WERI-Rb-1 (cell line): ENCODE results near the gene SDK2.
"Not testable (repeated sequence)": the region's sequence is repeated elsewhere in the genome, so short reads cannot be mapped to it uniquely, and the experiment has no call there.

Source experiments
- DNase-seq: peaks from one replicate; pipeline ENCODE4 v3.0.0-alpha.2; 2020
- H3K27ac ChIP-seq: fragments of 250-450 bp; sonication (Bioruptor Pico); 2 replicates; pipeline ENCODE4 v1.5.1; 2020; ENCODE audit warnings: mild to moderate bottlenecking, moderate library complexity
- H3K27me3 ChIP-seq: fragments of 250-450 bp; sonication (Bioruptor Pico); 2 replicates; pipeline ENCODE4 v1.5.1; 2021; ENCODE audit warnings: mild to moderate bottlenecking, low read depth, moderate library complexity; ENCODE audit not compliant: insufficient read depth, severe bottlenecking
- H3K36me3 ChIP-seq: fragments of 250-450 bp; sonication (Bioruptor Pico); 2 replicates; pipeline ENCODE4 v1.5.1; 2020; ENCODE audit warnings: mild to moderate bottlenecking, moderate library complexity
- H3K4me3 ChIP-seq: 2 replicates; pipeline ENCODE4 v1.5.1; 2011; ENCODE audit warnings: low read depth, mild to moderate bottlenecking, control low read depth, low read length
- H3K9me3 ChIP-seq: fragments of 250-450 bp; sonication (Bioruptor Pico); 2 replicates; pipeline ENCODE4 v1.5.1; 2021; ENCODE audit warnings: mild to moderate bottlenecking, moderate library complexity; ENCODE audit not compliant: severe bottlenecking
- TF ChIP-seq, protein P1 (sequence below): IDR thresholded peaks from 2 replicates; pipeline ENCODE4 v1.5.1; 2011; ENCODE audit warnings: low read depth, mild to moderate bottlenecking, control low read depth, inconsistent platforms, low read length

Gene SDK2

DNA sequence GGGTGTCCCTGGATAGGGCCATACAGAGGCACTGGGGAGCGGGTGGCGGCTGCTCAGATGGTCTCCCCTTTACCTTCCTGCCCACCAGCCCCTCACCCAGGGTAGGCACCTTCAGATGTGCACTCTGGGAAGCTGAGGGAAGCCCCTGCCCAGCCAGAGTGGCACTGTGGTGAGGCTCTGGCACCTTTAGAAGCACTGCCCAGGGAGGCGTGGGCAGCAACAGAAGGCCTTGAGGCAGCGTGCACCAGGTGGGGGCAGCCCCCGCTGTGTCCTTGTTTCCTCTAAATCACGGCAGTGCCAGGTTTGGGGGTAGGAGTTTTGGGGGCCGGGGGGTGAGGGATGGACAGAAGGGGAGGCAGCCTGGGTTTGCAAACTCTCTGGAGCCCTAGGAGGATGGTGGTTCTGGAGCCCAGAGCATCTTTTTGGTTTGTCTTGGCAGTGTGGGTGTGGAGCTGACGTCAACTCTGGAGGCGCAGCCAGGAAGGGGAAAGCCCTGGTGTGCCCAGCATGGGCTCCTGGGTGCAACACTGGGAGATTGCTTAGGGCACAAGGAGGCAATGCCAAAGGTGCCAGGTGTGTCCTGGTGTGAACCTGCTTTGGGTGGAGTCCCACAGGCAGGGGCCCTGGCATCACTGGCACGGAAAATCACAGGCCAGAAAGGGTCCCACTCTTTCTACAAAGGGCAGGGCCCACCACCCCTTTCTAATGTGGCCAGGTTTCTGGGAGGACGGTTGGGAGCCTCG lies 309.3 kb downstream of the SDK2 start:
- H3K4me3 ChIP-seq: no peak overlapping the region
- no peaks in the 10 kb centered on the region for H3K27me3 ChIP-seq
- H3K9me3 ChIP-seq: no peaks in the 10 kb centered on the region
- H3K27ac ChIP-seq: no peak overlapping the region
- H3K36me3 ChIP-seq: peaks cover 3% of the 10 kb centered on the region; the same call in 1 of the 2 replicates
- TF ChIP-seq, protein P1, sequence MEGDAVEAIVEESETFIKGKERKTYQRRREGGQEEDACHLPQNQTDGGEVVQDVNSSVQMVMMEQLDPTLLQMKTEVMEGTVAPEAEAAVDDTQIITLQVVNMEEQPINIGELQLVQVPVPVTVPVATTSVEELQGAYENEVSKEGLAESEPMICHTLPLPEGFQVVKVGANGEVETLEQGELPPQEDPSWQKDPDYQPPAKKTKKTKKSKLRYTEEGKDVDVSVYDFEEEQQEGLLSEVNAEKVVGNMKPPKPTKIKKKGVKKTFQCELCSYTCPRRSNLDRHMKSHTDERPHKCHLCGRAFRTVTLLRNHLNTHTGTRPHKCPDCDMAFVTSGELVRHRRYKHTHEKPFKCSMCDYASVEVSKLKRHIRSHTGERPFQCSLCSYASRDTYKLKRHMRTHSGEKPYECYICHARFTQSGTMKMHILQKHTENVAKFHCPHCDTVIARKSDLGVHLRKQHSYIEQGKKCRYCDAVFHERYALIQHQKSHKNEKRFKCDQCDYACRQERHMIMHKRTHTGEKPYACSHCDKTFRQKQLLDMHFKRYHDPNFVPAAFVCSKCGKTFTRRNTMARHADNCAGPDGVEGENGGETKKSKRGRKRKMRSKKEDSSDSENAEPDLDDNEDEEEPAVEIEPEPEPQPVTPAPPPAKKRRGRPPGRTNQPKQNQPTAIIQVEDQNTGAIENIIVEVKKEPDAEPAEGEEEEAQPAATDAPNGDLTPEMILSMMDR: no peak
- DNase-seq: peak; percentile 7

DNA sequence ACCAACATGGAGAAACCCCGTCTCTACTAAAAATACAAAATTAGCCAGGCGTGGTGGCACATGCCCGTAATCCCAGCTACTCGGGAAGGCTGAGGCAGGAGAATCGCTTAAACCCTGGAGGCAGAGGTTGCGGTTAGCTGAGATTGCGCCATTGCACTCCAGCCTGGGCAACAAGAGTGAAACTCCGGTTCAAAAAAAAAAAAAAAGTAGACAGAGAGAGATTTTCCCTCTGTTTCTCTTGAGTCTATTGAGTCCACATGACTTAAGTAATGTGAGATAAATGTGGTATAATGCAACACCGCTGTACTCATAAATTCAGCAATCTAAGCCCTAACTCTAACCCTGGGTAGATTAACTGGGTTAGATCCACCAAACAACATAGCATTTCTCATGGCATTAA lies 310.8 kb downstream of the SDK2 start:
- not testable (repeated sequence) for H3K27me3 ChIP-seq, DNase-seq, H3K27ac ChIP-seq, H3K36me3 ChIP-seq, H3K4me3 ChIP-seq, H3K9me3 ChIP-seq

DNA sequence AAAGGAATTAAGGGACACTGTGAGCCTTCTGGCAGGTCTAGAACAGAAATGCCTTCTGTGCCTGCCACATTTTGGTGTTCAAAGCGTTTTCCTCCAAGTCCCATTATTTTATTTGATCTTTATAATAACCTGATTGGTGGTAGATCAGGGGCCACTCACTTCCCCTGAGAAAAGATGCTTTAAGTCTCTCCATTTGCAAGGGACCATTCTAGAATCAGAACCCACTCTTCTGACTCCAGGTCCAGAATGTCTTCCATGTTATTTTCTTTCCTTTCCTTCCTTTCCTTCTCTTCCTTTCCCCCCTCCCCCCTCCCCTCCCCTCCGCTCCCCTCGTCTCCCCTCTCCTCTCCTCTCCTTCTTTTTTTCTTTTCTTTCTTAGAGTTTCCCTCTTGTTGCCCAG lies 313.2 kb downstream of the SDK2 start:
- no peaks in the 10 kb centered on the region for H3K36me3 ChIP-seq
- TF ChIP-seq, protein P1: no peak
- H3K27me3 ChIP-seq: no peaks in the 10 kb centered on the region
- no peak for DNase-seq
- H3K9me3 ChIP-seq: no peaks in the 10 kb centered on the region
- H3K4me3 ChIP-seq: no peak overlapping the region
- no peak overlapping the region for H3K27ac ChIP-seq

DNA sequence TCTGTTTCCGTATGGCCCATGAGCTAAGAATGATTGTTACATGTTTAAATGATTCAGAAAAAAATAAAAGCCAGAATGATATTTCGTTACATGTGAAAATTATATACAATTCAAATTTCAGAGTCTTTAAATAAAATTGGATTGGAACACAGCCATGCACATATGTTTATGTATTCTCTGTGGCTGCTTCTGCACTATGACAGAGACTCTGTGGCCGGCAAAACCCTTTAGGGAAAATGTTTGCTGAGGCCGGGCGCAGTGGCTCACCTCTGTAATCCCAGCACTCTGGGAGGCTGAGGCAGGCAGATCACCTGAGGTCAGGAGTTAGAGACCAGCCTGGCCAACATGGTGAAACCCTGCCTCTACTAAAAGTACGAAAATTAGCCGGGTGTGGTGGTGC lies 316.6 kb downstream of the SDK2 start:
- Histone ChIP-seq H3K4me3 (no peak overlapping the region), H3K27ac (no peak overlapping the region), H3K9me3 (no peaks in the 10 kb centered on the region), H3K27me3 (no peaks in the 10 kb centered on the region), H3K36me3 (no peaks in the 10 kb centered on the region)
- DNase-seq: no peak
- TF ChIP-seq, protein P1: no peak

DNA sequence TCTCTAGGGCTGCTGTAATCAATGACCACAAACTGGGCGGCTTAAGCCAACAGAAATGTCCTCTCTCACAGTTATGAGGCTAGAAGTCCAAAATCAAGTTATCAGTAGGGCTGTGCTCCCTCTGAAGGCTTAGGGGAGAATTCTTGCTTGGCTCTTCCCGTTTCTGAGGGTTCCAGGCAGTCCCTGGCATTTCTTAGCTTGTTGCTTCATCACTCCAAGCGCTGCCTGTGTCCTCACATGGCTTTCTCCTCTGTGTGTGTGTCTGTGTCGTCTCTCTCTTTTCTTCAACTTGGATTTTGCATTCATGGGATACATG lies 318.8 kb downstream of the SDK2 start:
- Histone ChIP-seq H3K27ac (no peak overlapping the region), H3K4me3 (no peak overlapping the region), H3K9me3 (no peaks in the 10 kb centered on the region), H3K27me3 (no peaks in the 10 kb centered on the region), H3K36me3 (no peaks in the 10 kb centered on the region)
- TF ChIP-seq, protein P1: no peak
- no peak for DNase-seq

DNA sequence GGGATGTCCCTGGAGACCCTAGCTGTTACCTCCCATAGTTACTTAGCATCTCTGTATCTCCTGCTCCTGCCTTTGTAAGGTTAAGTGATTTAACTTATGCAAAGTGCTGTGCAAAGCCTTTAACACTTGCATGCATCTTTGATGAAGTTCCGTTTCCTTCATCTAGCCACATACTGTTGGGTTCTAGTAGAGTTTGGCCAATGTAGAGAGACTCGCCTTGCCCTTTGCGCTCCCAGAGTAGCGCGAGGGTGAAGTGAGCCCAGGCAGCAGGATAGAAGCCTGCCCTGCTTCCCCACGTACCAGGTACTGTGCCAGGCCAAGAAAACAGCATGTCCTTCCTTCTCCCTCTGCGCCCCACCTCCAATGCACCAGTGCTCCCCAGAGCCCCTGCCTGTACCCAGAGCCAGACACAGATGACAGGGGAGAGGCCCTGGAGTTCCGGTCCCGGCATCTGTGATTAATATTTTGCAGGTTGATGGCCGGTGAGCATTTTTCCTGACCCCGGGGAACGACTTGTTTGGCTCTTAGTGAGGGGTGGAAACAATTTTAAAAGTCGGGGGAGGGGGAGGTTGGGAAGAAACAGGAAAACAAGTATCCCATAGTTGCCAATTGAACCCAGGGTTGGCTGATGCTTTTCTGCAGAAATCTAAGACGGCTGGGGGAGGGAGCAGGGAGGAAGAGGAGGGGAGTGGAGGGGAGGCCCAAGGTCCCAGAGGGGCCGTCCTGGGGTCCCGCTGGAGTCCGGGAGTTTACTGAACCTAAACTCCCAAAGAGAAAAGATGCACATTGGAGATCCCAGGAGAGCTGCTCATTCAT lies 319.3 kb downstream of the SDK2 start:
- no peak overlapping the region for H3K27ac ChIP-seq
- no peaks in the 10 kb centered on the region for H3K36me3 ChIP-seq
- H3K9me3 ChIP-seq: no peaks in the 10 kb centered on the region
- TF ChIP-seq, protein P1: no peak
- no peak overlapping the region for H3K4me3 ChIP-seq
- no peak for DNase-seq
- no peaks in the 10 kb centered on the region for H3K27me3 ChIP-seq
